T-helper 2 cell (primary cell): ENCODE results near the gene RCSD1.
"Not testable (repeated sequence)": the region's sequence is repeated elsewhere in the genome, so short reads cannot be mapped to it uniquely, and the experiment has no call there.

ENCODE experiments used
- DNase-seq, 5 experiments: peaks; one replicate each; pipeline versions ENCODE4 v3.0.0 to v3.0.0-alpha.2; 2012 to 2022
- total RNA-seq, 2 donors: gene quantifications; one replicate each; lab custom pipeline; 2026; lab: John Stamatoyannopoulos, UW

Gene RCSD1
- 114 to 255 reads per million in 2 donors for total RNA-seq

GRCh38 chr1:167629681-167630567, at the start of gene RCSD1:
Gene RCSD1 (plus strand): TSS chr1:167630232. CDS start chr1:167630424, 192 bp downstream.
- peak; percentile 25 to 82 (median 51) for DNase-seq

- DNase-seq, result no peak
Observed at GRCh38 chr1:167582064-167582463, 48.0 kb upstream of the RCSD1 start.

DNA sequence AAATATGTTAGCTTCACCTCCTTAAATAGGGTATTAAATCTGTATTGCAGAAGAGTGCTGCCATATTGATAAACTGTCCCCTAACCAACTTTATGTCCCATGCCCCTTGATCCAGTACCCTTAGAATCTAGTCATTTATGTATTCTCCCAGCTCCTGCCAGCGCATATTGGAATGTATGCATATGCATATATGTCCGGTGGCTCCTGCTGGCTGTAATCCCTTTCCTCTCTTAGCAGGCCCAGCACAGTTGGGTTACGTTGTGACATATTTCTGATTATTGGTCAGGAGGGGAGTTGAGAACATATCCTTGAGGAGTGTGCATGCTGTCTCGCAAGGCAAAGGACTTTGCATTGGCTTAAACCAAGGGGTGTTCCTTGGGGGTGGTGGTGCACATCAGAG, 47.3 kb upstream of the RCSD1 start:
- no peak for DNase-seq

DNA sequence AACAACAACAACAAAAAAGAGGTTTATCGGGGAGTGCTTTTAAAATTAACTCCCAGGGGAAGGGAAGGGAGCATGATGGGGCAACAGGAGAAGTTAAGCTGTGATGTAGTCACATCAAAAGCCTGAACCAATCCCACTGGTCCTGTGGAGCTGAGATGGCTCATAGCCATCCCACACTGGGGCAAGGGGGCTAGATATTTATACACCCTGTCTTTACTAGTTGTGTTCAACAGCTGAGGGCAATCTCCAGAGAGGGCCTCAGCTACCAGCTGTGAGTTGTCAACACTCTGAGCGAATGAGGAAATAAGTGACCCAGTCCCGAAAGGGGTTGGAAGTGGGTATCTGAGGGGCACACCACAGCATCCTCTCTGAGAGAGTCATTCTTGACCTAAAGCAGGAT, 45.5 kb upstream of the RCSD1 start:
- no peak for DNase-seq

- DNase-seq, result no peak
Observed at GRCh38 chr1:167587342-167587741, 42.7 kb upstream of the RCSD1 start.

DNA sequence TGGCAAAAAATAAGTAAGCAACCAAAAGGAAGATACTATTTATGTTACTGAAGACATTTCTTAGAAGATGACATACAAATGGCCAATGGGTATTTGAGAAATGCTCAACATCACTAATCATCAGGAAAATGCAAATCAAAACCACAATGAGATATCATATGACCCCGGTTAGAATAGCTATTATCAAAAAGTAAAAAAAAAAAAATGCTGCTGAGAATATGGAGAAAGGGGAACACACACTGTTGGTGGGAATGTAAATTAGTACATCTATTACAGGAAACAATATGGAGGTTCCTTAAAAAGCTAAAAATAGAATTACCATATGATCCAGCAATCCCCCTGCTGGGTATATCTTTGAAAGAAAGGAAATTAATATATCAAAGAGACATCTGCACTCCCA, 42.2 kb upstream of the RCSD1 start:
- DNase-seq, result no peak

DNA sequence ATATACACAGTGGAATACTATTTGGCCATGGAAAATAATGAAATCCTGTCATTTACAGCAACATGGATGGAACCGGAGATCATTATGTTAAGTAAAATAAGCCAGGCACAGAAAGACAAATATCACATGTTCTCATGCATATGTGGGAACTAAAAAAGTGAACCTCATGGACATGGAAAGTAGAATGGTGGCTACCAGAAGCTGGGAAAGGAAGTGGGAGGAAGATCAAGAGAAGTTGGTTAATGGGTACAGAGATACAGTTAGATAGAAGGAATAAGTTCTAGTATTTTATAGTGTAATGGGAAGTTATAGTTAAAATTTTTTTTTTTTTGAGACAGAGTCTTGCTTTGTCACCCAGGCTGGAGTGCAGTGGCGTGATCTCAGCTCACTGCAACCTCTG, 41.7 kb upstream of the RCSD1 start:
- no peak for DNase-seq

GRCh38 chr1:167592475-167592874, 37.6 kb upstream of the RCSD1 start:
- no peak for DNase-seq

DNA sequence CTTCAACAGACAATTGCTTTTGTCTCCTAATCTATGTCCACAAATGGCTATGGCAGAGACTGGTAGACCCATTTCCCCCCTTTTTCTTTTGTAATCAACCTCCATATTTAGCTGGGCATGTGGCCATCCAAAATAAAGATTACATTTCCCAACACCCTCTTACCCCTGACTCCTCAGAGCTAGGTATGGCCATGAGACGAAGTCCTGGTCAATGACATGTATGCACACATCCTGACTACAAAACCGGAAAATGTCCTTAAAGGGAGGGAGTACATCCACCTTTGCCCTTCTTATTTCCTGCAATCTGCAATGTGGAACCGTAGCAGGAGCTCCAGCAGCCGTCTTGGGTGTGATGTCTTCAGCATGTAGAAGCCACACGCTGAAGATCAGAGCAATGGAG, 36.2 kb upstream of the RCSD1 start:
- no peak for DNase-seq

GRCh38 chr1:167594822-167595221, 35.2 kb upstream of the RCSD1 start:
- DNase-seq, result no peak

DNA sequence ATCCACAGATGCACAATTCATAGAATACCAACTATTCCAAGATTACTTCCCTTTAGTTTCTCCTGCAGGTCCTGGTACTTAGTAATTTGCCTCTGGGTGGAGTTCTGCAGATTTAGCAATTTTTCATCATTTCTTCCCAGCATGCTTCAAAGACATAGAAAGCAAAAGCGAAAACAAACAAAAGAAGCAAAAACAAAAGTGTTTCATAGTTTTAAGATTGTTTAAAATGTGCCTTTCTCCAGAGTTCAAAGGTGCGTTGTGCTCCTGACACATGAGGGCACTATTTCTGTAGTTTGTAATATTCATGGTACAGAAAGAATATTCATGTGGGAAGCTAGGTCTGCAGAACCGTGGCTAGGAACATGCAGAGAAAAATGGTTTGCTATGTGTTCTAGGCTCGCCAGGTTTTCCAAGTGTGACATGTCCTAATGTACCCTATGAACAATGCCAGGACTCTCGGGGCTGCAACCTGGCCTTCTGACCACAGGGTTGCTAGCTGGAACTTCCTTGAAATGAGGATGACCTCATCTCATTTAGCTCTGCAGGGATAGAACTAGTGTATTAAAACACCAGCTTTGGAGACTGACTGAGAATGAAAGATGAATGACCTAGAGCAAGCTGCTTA, 30.0 kb upstream of the RCSD1 start:
- peak in 2 of 5 experiments; percentile 47 to 83 for DNase-seq

DNA sequence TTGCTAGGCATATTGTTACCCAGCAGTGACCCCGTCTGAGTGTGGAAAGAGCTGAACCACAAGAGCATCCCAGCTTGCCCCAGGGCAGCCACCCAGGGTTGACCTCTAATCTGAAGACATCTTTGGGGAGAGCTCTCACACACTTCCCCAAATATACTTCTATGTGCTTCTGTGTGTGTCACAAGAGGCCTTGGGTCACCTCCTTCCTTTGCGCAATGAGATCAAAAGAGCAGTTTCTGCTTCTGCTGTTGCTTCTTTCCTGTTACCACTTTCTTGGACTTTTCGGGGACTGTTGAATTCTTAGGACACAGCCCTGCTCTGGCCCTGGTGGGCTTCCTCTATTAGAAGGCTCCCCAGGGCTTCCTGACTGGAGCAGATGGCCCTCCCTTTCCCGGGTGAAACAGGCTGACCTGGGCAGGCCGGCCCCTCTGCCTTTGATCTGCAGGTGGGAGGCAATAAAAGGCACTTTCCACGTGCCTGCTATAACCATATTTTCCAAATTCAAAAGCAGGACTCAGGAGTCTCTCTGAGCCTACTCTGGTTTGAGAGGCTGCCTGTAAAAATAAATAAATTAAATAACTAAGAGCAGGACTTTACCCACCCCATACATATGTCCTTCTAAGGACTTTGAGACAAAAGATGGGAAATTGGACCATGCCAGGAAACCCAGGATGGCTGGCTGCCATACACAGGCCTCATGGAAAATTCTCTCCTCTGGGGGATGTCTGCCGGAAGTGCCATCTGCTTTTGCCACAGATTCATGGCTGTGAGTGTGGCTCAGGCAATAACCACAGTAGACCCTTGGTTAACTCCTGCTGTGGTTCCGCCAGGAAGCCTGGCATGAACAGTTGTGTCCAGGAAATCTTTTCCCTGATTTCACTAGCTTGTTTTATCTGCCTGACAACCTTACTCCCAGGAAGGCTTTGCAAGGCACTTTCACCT, 28.3 kb upstream of the RCSD1 start:
- peak in 1 of 5 experiments; percentile 22 for DNase-seq

DNA sequence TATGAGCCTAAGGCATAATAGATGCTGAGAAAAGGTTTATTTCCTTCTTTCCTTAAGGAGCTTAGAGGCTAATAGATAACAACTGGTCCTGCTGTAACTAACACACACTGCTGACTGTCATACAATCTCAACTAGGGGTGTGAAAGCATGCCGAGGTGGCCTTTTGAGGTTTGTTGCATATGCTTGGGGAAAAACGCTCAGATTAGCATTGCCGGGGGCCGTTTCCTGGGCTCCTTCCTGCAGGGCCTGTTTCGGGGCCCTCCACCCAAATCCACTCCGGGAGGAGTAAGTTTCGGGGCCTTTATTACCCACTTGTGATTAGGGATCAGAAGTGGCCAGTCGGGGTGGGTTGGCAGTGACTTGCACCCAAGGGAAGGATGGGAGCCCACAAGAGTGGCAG, 27.2 kb upstream of the RCSD1 start:
- DNase-seq, result peak in 1 of 5 experiments; percentile 41

DNA sequence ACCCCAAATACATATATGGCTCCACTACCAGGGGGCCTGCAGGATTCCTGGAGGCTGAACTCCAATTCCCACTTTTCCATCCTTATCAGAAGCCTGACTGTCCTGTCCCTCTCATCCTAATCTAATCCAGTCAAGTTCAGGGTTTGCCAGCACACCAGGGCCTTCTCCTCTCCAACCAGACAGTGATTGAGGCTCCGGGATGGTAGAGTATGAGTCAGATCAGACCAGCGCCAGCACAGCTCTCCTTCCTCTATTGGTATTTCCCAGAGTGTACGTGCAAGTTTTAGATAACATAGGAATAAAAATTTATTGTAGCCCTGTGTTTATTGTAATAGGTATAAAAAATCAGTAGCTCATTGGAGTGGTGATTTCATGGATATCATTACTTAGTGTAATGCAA, 24.5 kb upstream of the RCSD1 start:
- DNase-seq, result no peak

DNA sequence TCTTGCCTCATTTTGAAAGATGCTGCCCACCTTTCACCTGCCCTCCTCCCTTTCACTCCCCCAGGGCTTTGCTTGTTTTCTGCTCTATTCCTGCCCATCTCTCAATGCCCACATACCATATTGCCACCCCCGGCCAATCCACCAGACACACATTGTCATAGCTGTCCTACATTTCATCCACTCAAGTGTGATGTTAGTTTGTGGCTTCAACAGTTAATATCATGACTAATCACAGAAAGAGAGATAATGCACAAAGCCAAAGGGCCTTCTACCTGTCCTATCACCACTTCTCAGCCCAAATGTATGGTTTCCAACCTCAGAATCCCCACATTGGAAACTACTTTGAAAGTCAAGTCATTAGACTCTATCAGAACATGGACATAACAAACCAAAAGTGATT, 18.0 kb upstream of the RCSD1 start:
- DNase-seq, result no peak

DNA sequence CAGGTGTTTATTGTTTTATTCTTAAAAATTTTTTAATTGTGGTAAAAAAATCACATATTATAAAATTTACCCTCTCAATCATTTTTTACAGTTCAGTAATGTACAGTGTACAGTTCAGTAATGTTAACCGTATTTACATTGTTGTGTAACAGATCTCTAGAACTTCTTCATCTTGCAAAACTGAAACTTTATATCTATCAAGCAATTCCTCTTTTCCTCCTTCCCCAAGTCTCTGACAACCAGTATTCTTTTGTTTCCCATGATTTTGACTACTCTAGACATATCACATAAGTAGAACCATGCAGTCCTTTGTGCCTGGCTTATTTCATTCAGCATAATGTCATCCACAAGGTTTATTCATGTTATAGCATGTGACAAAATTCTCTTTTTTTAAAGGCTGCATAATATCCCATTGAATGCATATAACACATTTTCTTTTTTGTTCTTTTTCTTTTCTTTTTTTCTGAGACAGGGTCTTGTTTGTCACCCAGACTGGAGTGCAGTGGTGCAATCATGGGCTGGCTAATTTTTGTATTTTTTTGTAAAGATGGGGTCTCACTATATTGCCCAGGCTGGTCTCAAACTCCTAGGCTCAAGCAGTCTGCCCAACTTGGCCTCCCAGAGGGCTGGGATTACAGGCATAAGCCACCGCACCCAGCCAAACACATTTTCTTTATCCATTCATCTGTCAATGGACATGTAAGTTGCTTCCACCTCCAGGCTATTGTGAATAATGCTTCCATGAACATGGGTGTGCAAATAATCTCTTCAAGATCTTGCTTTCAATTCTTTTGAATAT, 17.2 kb upstream of the RCSD1 start:
- no peak for DNase-seq

DNA sequence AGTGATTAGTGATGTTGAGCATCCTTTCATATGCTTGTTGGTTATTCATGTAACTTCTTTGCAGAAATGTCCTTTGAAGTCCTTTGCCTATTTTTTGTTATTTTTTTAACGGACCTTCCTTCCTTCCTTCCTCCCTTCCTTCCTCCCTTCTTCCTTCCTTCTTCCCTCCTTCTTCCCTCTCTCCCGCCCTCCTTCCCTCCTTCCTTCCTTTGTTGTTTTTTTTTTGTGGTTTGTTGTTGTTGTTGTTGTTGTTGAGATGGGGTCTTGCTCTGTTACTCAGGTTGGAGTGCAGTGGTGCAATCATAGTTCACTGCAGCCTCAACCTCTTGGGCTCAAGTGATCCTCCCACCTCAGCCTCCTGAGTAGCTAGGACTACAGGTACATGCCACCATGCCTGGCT, 16.0 kb upstream of the RCSD1 start:
- DNase-seq, result not testable (repeated sequence)

GRCh38 chr1:167614851-167615250, 15.2 kb upstream of the RCSD1 start:
- DNase-seq, result no peak

- DNase-seq, result no peak
Observed at GRCh38 chr1:167616521-167616920, 13.5 kb upstream of the RCSD1 start.

GRCh38 chr1:167617153-167618147, 12.6 kb upstream of the RCSD1 start:
- DNase-seq, result peak in 1 of 5 experiments; percentile 76

DNA sequence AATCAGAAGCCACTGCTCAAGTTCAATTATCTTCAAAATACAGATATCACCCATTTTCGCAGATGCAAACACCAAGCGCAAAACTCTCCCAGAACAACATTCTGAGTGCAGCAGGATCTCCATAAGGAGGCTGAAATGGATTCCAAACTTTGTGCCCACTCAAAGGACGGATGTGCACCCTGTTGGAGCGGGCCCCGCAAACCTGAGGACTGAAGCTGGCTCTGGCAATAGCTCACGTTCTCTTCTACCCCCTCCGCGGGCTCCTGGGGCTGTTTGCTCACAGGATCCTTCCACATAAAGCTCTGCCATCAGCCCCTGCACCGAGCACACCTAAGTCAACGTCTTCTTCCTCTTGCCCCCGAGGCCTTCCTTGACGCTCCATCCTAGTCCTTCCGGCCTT, 11.7 kb upstream of the RCSD1 start:
- DNase-seq, result no peak
